RPMI7951 (cell line): ENCODE data around the gene EEF2. TPM values are rescaled to one million over a fixed set of nuclear protein-coding genes. Genes with fewer than 3 reads are reported as not detected.
"Not testable (repeated sequence)": the region's sequence is repeated elsewhere in the genome, so short reads cannot be mapped to it uniquely, and the experiment has no call there.

Experiments
- DNase-seq: peaks from one replicate; pipeline ENCODE4 v3.0.0-alpha.2; 2012; ENCODE audit warnings: low read depth
- total RNA-seq: library from RNA; depleted of rRNA; stranded (reverse); fragments of >200 nt; shearing (Covaris generic); gene quantifications from 2 replicates; pipeline ENCODE4 v1.2.3, GENCODE V29; 2014; rRNA removed

EEF2 gene
- total RNA-seq, 1 experiment from 2014 or later, result 603 TPM

DNA sequence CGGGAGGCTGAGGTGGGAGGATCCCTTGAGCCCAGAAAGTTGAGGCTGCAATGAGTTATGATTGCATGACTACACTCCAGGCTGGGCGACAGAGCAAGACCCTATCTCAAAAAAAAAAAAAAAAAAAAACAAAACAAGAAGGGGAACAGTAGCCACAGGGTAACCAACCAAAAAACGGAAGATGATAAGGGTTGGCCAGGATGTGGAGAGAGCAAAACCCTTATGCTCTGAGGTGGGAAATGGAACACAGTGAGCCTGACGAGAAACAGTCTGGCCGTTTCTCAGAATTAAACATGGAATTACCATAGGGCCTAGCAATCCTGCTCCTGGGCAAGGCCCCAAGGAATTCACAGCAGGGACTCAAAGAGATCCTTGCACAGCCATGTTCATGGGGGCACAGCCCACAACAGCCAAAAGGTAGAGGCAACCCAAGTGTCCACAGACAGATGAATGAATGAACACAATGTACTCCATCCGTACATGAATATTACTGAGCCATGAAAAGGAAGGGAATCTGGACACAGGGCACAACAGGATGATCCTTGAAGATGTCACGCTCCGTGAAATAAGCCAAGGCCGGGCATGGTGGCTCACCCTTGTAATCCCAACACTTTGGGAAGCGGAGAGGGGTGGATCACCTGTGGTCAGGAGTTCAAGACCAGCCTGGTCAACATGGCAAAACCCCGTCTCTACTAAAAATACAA, 41.1 kb downstream of the EEF2 start:
- DNase-seq, result no peak

- peak; percentile 19 for DNase-seq
Measured at GRCh38 chr19:3942790-3943409, 42.4 kb downstream of the EEF2 start.

- not testable (repeated sequence) for DNase-seq
Measured at GRCh38 chr19:3938300-3938950, 46.8 kb downstream of the EEF2 start.

- no peak for DNase-seq
Measured at GRCh38 chr19:3936506-3937442, 48.5 kb downstream of the EEF2 start.

GRCh38 chr19:3932931-3933810, 52.1 kb downstream of the EEF2 start, which contains the start of gene NMRK2:
Gene NMRK2, plus strand, starts transcription at chr19:3933069. Its CDS starts 603 bp downstream, at chr19:3933672.
- DNase-seq, result no peak

GRCh38 chr19:3931041-3931440, 54.2 kb downstream of the EEF2 start:
- no peak for DNase-seq

Other genes starting within 250 kb of the EEF2 start
- gene APBA3, start 223.8 kb downstream of the EEF2 start, total RNA-seq, result 5.8 and 15.0 TPM in 2 replicates
- 90.7 and 103 TPM in 2 replicates for gene MRPL54, start 222.8 kb downstream of the EEF2 start, total RNA-seq
- gene RAX2, start 213.2 kb downstream of the EEF2 start, total RNA-seq, result not detected in 2 replicates
- gene MATK, start 199.1 kb downstream of the EEF2 start, total RNA-seq, result not detected in 2 replicates
- gene ZFR2, start 116.4 kb downstream of the EEF2 start, total RNA-seq, result not detected in 2 replicates
- gene ATCAY, start 104.8 kb downstream of the EEF2 start, total RNA-seq, result not detected in 2 replicates
- gene NMRK2, start 52.4 kb downstream of the EEF2 start, total RNA-seq, result not detected in 2 replicates
- 54.1 and 74.7 TPM in 2 replicates for gene DAPK3, start 14.4 kb downstream of the EEF2 start, total RNA-seq
- gene PIAS4, start 22.3 kb upstream of the EEF2 start, total RNA-seq, result 12.5 and 15.9 TPM in 2 replicates
- gene ZBTB7A, start 81.4 kb upstream of the EEF2 start, total RNA-seq, result 4.3 and 10.2 TPM in 2 replicates
- 126 and 134 TPM in 2 replicates for gene MAP2K2, start 138.7 kb upstream of the EEF2 start, total RNA-seq
- gene CREB3L3, start 168.2 kb upstream of the EEF2 start, total RNA-seq, result not detected in 2 replicates
- 11.5 and 28.4 TPM in 2 replicates for gene SIRT6, start 197.1 kb upstream of the EEF2 start, total RNA-seq
- under 0.01 and 0.12 TPM in 2 replicates for gene ANKRD24, start 197.2 kb upstream of the EEF2 start, total RNA-seq
- 0.39 and 1.1 TPM in 2 replicates for gene EBI3, start 244.1 kb upstream of the EEF2 start, total RNA-seq